Right atrium auricular region (tissue), 2 donors: ENCODE measurements around the gene CDX2. TPM values are rescaled to one million over a fixed set of nuclear protein-coding genes. Genes with fewer than 3 reads are reported as not detected.
"Not testable (repeated sequence)": the region's sequence is repeated elsewhere in the genome, so short reads cannot be mapped to it uniquely, and the experiment has no call there.

Experiments
- DNase-seq: peaks from one replicate; pipeline ENCODE4 v3.0.0-alpha.2; 2019; ENCODE audit warnings: low spot score
- H3K27ac ChIP-seq, 2 donors: fragments of 200-600 bp; sonication (generic); 1 replicate in 1 of 2; 2 replicates in 1 of 2; pipeline ENCODE4 v1.5.1; 2016 to 2019
- H3K27me3 ChIP-seq, 2 donors: fragments of 200-600 bp; sonication (generic); one replicate each; pipeline versions ENCODE4 v1.5.1 to v1.6.0; 2017 to 2019
- H3K36me3 ChIP-seq: fragments of 200-600 bp; sonication (generic); one replicate; pipeline ENCODE4 v1.5.1; 2016
- H3K4me1 ChIP-seq, 2 donors: fragments of 200-600 bp; sonication (generic); one replicate each; pipeline versions ENCODE4 v1.5.1 to v1.6.0; 2017 to 2019
- H3K4me3 ChIP-seq, 2 donors: fragments of 200-600 bp; sonication (generic); 1 replicate in 1 of 2; 2 replicates in 1 of 2; pipeline ENCODE4 v1.5.1; 2017 to 2019; ENCODE audit warnings: mild to moderate bottlenecking in 1 of 2, moderate library complexity in 1 of 2
- H3K9me3 ChIP-seq, 2 donors: fragments of 200-600 bp; sonication (generic); one replicate each; pipeline ENCODE4 v1.5.1; 2019
- total RNA-seq, 2 donors: library from RNA; depleted of rRNA; stranded (reverse); fragments of >200 nt; gene quantifications; one replicate each; pipeline ENCODE4 v1.1.0, GENCODE V29; 2016
- TF ChIP-seq, protein P1 (sequence below), 2 donors: fragments of 200-600 bp; sonication (generic); IDR thresholded peaks; one replicate each; pipeline ENCODE4 v1.5.1; 2019; ENCODE audit warnings: antibody characterized with exemption in 2 of 2

Gene CDX2
- total RNA-seq, 2 donors from 2014 or later: not detected

DNA sequence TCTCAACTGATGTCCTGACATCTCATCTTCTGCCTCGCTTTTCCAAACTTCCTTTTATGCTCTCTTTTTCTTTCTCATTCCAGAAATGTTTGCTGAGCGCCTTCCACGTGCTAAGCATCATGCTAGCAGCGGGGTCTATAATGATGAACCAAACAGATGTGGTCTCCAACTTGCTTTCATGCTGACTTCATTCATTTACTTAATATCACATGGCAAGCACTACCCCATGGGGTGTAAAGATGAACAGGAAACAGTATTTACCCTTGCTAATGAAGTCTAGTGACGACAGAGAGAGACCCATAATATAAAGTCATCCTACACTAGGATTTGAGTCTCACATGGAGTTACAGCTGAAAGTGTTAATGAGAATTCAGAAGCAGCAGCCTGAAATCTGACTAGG lies 40.9 kb upstream of the CDX2 start:
- no peak overlapping the region for H3K27ac ChIP-seq
- no peaks in the 10 kb centered on the region for H3K4me1 ChIP-seq
- no peaks in the 10 kb centered on the region for H3K27me3 ChIP-seq
- no peaks in the 10 kb centered on the region for H3K9me3 ChIP-seq
- TF ChIP-seq, protein P1, sequence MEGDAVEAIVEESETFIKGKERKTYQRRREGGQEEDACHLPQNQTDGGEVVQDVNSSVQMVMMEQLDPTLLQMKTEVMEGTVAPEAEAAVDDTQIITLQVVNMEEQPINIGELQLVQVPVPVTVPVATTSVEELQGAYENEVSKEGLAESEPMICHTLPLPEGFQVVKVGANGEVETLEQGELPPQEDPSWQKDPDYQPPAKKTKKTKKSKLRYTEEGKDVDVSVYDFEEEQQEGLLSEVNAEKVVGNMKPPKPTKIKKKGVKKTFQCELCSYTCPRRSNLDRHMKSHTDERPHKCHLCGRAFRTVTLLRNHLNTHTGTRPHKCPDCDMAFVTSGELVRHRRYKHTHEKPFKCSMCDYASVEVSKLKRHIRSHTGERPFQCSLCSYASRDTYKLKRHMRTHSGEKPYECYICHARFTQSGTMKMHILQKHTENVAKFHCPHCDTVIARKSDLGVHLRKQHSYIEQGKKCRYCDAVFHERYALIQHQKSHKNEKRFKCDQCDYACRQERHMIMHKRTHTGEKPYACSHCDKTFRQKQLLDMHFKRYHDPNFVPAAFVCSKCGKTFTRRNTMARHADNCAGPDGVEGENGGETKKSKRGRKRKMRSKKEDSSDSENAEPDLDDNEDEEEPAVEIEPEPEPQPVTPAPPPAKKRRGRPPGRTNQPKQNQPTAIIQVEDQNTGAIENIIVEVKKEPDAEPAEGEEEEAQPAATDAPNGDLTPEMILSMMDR (IDR thresholded peaks at IDR 0.05): no peak
- H3K4me3 ChIP-seq: no peak overlapping the region
- DNase-seq: no peak
- H3K36me3 ChIP-seq: no peaks in the 10 kb centered on the region

DNA sequence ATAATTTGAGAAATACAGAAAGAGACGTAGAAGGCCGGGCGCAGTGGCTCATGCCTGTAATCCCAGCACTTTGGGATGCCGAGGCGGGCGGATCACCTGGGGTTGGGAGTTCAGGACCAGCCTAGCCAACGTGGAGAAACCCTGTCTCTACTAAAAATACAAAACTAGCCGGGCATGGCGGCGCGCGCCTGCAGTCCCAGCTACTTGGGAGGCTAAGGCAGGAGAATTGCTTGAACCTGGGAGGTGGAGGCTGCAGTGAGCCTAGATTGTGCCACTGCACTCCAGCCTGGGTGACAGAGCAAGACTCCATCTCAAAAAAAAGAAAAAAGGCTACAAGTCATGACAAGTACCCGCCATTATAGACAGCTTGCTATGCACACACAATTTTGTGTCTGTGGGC lies 35.9 kb upstream of the CDX2 start:
- not testable (repeated sequence) for H3K27ac ChIP-seq, H3K27me3 ChIP-seq, H3K9me3 ChIP-seq, H3K4me3 ChIP-seq, H3K4me1 ChIP-seq, H3K36me3 ChIP-seq, DNase-seq

DNA sequence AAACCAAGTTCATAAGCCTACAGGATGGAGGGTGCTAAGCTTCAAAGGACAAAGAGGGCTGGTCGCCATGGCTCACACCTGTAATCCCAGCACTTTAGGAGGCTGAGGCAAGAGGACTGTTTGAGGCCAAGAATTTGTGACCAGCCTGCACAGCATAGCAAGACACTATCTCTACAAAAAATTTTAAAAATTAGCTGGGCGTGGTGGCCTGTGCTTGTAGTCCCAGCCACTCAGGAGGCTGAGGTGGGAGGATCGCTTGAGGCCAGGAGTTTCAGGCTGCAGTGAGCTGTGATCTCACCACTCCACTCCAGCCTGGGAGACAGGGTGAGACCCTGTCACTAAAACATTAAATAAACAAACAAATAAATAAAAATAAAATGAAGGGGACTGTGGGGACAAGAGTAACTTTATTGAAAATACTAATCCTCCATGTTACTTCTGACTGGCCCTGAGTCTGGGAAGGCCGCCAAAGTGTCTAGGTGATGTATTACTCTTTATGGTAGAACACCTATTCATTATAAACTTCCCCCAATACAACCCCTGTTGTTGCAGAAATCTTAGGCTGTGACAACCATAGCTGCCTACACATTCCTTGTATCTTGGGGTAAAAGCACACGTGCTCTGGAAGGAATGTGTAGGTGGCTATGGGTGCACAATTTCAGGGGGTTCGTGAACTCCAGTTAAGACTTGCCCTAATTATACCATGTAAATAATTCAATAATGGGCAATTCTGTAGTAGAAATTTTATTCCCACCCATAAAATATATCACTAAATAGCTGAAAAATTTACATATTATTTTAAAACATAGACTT lies 34.0 kb upstream of the CDX2 start:
- Histone ChIP-seq H3K36me3 (no peaks in the 10 kb centered on the region), H3K4me1 (no peaks in the 10 kb centered on the region), H3K4me3 (no peak overlapping the region), H3K27me3 (no peaks in the 10 kb centered on the region), H3K9me3 (no peaks in the 10 kb centered on the region), H3K27ac (no peak overlapping the region)
- no peak for DNase-seq
- TF ChIP-seq, protein P1 (IDR thresholded peaks at IDR 0.05): no peak

GRCh38 chr13:28001837-28002473 lies 32.8 kb upstream of the CDX2 start:
- no peak for DNase-seq
- H3K9me3 ChIP-seq: no peaks in the 10 kb centered on the region
- no peaks in the 10 kb centered on the region for H3K4me1 ChIP-seq
- TF ChIP-seq, protein P1 (IDR thresholded peaks at IDR 0.05): no peak
- no peaks in the 10 kb centered on the region for H3K36me3 ChIP-seq
- no peaks in the 10 kb centered on the region for H3K27me3 ChIP-seq
- no peak overlapping the region for H3K4me3 ChIP-seq
- no peak overlapping the region for H3K27ac ChIP-seq

GRCh38 chr13:28001049-28001448 lies 31.9 kb upstream of the CDX2 start:
- TF ChIP-seq, protein P1 (IDR thresholded peaks at IDR 0.05): no peak
- Histone ChIP-seq H3K36me3 (no peaks in the 10 kb centered on the region), H3K4me3 (no peak overlapping the region), H3K9me3 (no peaks in the 10 kb centered on the region), H3K27ac (no peak overlapping the region), H3K4me1 (no peaks in the 10 kb centered on the region), H3K27me3 (no peaks in the 10 kb centered on the region)
- no peak for DNase-seq

DNA sequence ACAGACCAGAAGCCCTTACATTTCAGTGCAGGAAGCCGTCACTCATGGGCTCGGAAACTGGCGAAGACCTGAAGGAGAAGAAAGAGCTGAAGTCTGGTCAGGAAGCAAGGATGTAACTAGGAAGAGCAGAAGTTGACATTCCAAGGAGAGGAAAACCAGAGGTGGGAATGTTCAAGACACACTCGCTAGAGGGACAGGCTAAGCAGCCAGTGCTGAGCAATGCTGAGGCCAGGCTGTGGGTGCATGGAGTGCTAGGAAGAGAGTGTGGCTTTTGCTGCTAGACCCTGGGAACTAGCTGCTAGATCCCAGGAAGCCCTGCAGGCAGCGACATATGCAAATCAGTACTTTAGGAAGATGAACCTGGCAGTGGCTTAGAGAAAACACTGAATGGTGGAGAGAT lies 31.5 kb upstream of the CDX2 start:
- Histone ChIP-seq H3K36me3 (no peaks in the 10 kb centered on the region), H3K4me3 (no peak overlapping the region), H3K27me3 (no peaks in the 10 kb centered on the region), H3K4me1 (no peaks in the 10 kb centered on the region), H3K9me3 (no peaks in the 10 kb centered on the region), H3K27ac (no peak overlapping the region)
- no peak for DNase-seq
- TF ChIP-seq, protein P1 (IDR thresholded peaks at IDR 0.05): no peak
